PC-9 (cell line): Measurements from ENCODE around the gene BHMT2. TPM values are rescaled to one million over a fixed set of nuclear protein-coding genes. Genes with fewer than 3 reads are reported as not detected.
A peak's percentile ranks its signal among the peaks of the same experiment; 100 is the strongest.

Experiments used
- BruUV-seq: library from RNA; stranded (reverse); fragments of 400-500 nt; replicated peaks from 2 replicates; lab custom pipeline; 2021; lab: Mats Ljungman, UMichigan
- CTCF ChIA-PET: fragments of 300-600 bp; sonication (Branson Sonifier 250); formaldehyde crosslinking; loops from one replicate; lab custom pipeline; 2022; ENCODE audit warnings: antibody characterized with exemption; lab: Charles Lee
- POLR2A ChIA-PET: fragments of 300-600 bp; sonication (Branson Sonifier 250); formaldehyde crosslinking; loops from one replicate; lab custom pipeline; 2022; ENCODE audit warnings: antibody characterized with exemption; ENCODE audit not compliant: unreplicated experiment; lab: Charles Lee
- DNase-seq, 2 experiments: peaks; one replicate each; pipeline versions ENCODE4 v3.0.0 to v3.0.0-alpha.2; 2015 to 2022; ENCODE audit warnings: mixed read lengths in 1 of 2
- H2AFZ ChIP-seq: fragments of 200-600 bp; sonication (generic); 2 replicates; pipeline ENCODE4 v1.8.1; 2017; ENCODE audit warnings: antibody characterized with exemption
- H3F3A ChIP-seq: fragments of 200-600 bp; sonication (generic); 2 replicates; pipeline ENCODE4 v1.8.1; 2017; ENCODE audit warnings: antibody characterized with exemption, mild to moderate bottlenecking, low read depth; ENCODE audit not compliant: insufficient read depth
- H3K27ac ChIP-seq: fragments of 200-600 bp; sonication (generic); 2 replicates; pipeline ENCODE4 v1.6.1; 2016; ENCODE audit warnings: mixed run types
- H3K27me3 ChIP-seq: fragments of 200-600 bp; sonication (generic); 2 replicates; pipeline ENCODE4 v1.6.1; 2016; ENCODE audit warnings: low read depth, mixed run types; ENCODE audit not compliant: insufficient read depth
- H3K36me3 ChIP-seq: fragments of 200-600 bp; sonication (generic); 2 replicates; pipeline ENCODE4 v1.6.1; 2016; ENCODE audit warnings: low read depth, mixed run types
- H3K4me1 ChIP-seq: fragments of 200-600 bp; sonication (generic); replicated peaks from 2 replicates; pipeline ENCODE4 v1.6.1; 2016; ENCODE audit warnings: mixed run types; ENCODE audit not compliant: insufficient read depth
- H3K4me2 ChIP-seq: fragments of 200-600 bp; sonication (generic); 2 replicates; pipeline ENCODE4 v1.6.1; 2017; ENCODE audit warnings: mixed run types
- H3K4me3 ChIP-seq: fragments of 200-600 bp; sonication (generic); 2 replicates; pipeline ENCODE4 v1.6.1; 2016; ENCODE audit warnings: mixed run types
- H3K79me2 ChIP-seq: fragments of 200-600 bp; sonication (generic); 2 replicates; pipeline ENCODE4 v1.6.1; 2017; ENCODE audit warnings: low read depth, mixed run types
- H3K9me2 ChIP-seq: fragments of 200-600 bp; sonication (generic); 2 replicates; pipeline ENCODE4 v1.8.1; 2017; ENCODE audit warnings: mild to moderate bottlenecking; ENCODE audit not compliant: insufficient read depth
- H3K9me3 ChIP-seq: fragments of 200-600 bp; sonication (generic); 2 replicates; pipeline ENCODE4 v1.8.1; 2016; ENCODE audit warnings: low read depth; ENCODE audit not compliant: insufficient read depth
- H4K20me1 ChIP-seq: fragments of 200-600 bp; sonication (generic); 2 replicates; pipeline ENCODE4 v1.8.1; 2017; ENCODE audit not compliant: insufficient read depth
- EZH2 ChIP-seq: fragments of 200-600 bp; sonication (generic); IDR thresholded peaks from 2 replicates; pipeline ENCODE4 v1.8.0; 2017; ENCODE audit warnings: antibody characterized with exemption, low read depth
- intact Hi-C: fragments of 100-400 bp; cut with micrococcal nuclease; formaldehyde crosslinking; loops from one replicate; pipeline ENCODE4 v1.10.0; 2022; ENCODE audit not compliant: unreplicated experiment
- total RNA-seq: library from RNA; stranded (reverse); gene quantifications from 2 replicates; pipeline ENCODE4 v1.2.3, GENCODE V29; 2021
- TF ChIP-seq, protein P1 (sequence below): fragments of 200-600 bp; sonication (generic); conservative IDR thresholded peaks from 2 replicates; pipeline ENCODE4 v1.6.1; 2017; ENCODE audit warnings: mixed run types, antibody characterized with exemption, mild to moderate bottlenecking, moderate library complexity

Gene BHMT2
- total RNA-seq, 1 experiment from 2014 or later: not detected

- H3F3A ChIP-seq: no peaks in the 10 kb centered on the region
- no peak overlapping the region for H3K4me3 ChIP-seq
- H3K27ac ChIP-seq: no peak overlapping the region
- no peaks in the 10 kb centered on the region for H3K79me2 ChIP-seq
- H3K9me2 ChIP-seq: no peaks in the 10 kb centered on the region
- POLR2A ChIA-PET: interaction anchor here (1.2 kb wide), 1 partner anchor 109 kb away, joined by 10 read pairs; no protein-coding TSS in a partner anchor
- H3K4me2 ChIP-seq: no peak overlapping the region
- TF ChIP-seq, protein P1, sequence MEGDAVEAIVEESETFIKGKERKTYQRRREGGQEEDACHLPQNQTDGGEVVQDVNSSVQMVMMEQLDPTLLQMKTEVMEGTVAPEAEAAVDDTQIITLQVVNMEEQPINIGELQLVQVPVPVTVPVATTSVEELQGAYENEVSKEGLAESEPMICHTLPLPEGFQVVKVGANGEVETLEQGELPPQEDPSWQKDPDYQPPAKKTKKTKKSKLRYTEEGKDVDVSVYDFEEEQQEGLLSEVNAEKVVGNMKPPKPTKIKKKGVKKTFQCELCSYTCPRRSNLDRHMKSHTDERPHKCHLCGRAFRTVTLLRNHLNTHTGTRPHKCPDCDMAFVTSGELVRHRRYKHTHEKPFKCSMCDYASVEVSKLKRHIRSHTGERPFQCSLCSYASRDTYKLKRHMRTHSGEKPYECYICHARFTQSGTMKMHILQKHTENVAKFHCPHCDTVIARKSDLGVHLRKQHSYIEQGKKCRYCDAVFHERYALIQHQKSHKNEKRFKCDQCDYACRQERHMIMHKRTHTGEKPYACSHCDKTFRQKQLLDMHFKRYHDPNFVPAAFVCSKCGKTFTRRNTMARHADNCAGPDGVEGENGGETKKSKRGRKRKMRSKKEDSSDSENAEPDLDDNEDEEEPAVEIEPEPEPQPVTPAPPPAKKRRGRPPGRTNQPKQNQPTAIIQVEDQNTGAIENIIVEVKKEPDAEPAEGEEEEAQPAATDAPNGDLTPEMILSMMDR: no peak
- TF ChIP-seq EZH2: no peak
- intact Hi-C loops: loop anchor here (2.0 to 10.0 kb wide), 3 partner anchors 221 to 1651 kb away; no protein-coding TSS in a partner anchor
- H3K9me3 ChIP-seq: no peaks in the 10 kb centered on the region
- CTCF ChIA-PET: interaction anchor here (0.5 to 4.2 kb wide), 3 partner anchors 109 to 972 kb away, joined by 3 to 97 read pairs (median 4); no protein-coding TSS in a partner anchor
- H3K36me3 ChIP-seq: no peaks in the 10 kb centered on the region
- no peaks in the 10 kb centered on the region for H3K27me3 ChIP-seq
- no peak overlapping the region for H2AFZ ChIP-seq
- H3K4me1 ChIP-seq: no peaks in the 10 kb centered on the region
- no TSS peak for BruUV-seq
- DNase-seq: no peak
- no peaks in the 10 kb centered on the region for H4K20me1 ChIP-seq
These were observed 45.6 kb upstream of the BHMT2 start for GRCh38 chr5:79023947-79024346.

DNA sequence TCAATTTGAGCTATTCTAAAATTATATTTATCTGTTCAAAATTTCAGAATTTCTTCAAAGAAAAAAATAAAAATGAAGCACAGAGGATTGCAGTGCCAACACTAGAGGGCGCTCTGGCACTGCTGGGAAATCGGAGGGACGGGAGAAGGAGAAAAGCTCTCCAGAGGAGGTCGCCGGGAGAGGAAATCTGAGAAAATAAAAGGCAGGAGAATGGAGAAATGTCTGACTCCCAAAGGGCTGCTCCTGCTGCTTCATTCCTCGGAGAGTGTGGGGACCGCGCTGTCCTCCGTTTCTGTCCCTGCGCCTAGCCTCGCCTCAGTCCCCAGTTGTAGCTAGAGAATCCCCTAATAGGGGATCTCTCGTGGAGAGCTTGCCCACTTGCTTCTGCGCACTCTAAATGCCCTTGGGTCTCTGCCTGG is 44.5 kb upstream of the BHMT2 start:
- H3K27ac ChIP-seq: no peak overlapping the region
- no TSS peak for BruUV-seq
- H3K27me3 ChIP-seq: no peaks in the 10 kb centered on the region
- DNase-seq: peak in 1 of 2 experiments; percentile 60
- ChIA-PET POLR2A (interaction anchor here (1.2 kb wide), 1 partner anchor 108 kb away, joined by 10 read pairs; no protein-coding TSS in a partner anchor), CTCF (interaction anchor here (0.6 to 4.2 kb wide), 10 partner anchors 9 to 1059 kb away, joined by 3 to 97 read pairs (median 4); no protein-coding TSS in a partner anchor)
- no peak overlapping the region for H2AFZ ChIP-seq
- intact Hi-C loops: loop anchor here (1.0 to 10.0 kb wide), 6 partner anchors 108 to 1650 kb away; no protein-coding TSS in a partner anchor
- H3K9me3 ChIP-seq: no peaks in the 10 kb centered on the region
- no peaks in the 10 kb centered on the region for H3K79me2 ChIP-seq
- TF ChIP-seq, protein P1: peak; percentile 96
- TF ChIP-seq EZH2: no peak
- H3K9me2 ChIP-seq: no peaks in the 10 kb centered on the region
- H3F3A ChIP-seq: no peaks in the 10 kb centered on the region
- H3K4me2 ChIP-seq: peak overlapping the region; percentile 38; the same call in 1 of the 2 replicates
- no peaks in the 10 kb centered on the region for H3K4me1 ChIP-seq
- no peak overlapping the region for H3K4me3 ChIP-seq
- H4K20me1 ChIP-seq: no peaks in the 10 kb centered on the region
- no peaks in the 10 kb centered on the region for H3K36me3 ChIP-seq

DNA sequence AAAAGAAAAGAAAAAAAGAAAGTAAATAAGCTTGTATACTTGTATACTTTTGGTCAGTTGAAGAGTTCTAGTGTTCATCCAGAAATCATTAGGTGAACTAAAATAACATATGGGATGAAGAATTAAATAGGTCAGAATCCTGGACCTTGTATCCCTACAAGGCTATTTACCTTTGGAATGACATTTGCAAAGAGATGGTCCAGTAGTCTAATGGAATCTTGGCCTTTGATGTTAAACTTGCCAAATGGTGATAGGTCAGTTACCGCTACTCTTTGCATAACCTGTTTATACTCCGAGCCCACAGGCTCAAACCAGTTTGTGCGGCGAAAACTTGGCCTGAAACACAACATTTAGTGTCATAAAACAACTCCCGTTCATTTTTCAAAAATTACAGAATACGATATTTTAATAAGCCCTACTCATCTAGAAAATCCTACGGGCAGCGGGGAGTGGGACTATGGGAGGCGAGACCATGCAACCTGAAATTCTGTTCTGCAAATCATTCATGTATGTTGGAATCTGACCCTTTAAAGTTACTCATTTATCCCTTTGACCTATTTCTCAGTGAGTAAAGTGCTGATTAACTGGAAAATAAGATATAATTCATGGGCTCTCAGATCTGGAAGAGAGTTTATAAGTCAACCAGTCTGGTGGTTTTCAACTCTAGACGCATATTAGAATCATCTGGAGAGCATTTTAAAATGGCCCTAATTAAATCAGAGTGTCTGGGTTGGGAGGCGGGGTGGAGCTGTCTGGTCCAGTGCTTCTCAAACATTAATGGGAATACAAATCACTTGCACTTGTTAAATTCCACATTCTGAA is 38.7 kb upstream of the BHMT2 start:
- Histone ChIP-seq H3K79me2 (no peaks in the 10 kb centered on the region), H3K4me2 (no peak overlapping the region), H3K36me3 (no peaks in the 10 kb centered on the region), H3K4me3 (no peak overlapping the region), H3K9me2 (no peaks in the 10 kb centered on the region), H3K27me3 (no peaks in the 10 kb centered on the region), H2AFZ (no peak overlapping the region), H3K4me1 (no peaks in the 10 kb centered on the region), H3F3A (no peaks in the 10 kb centered on the region), H4K20me1 (no peaks in the 10 kb centered on the region), H3K9me3 (no peaks in the 10 kb centered on the region), H3K27ac (no peak overlapping the region)
- DNase-seq: no peak
- TF ChIP-seq EZH2: no peak
- TF ChIP-seq, protein P1: no peak
- ChIA-PET CTCF (interaction anchor here (0.6 kb wide), 2 partner anchors 95 to 404 kb away, joined by 3 read pairs; no protein-coding TSS in a partner anchor), POLR2A (no interaction called here)
- intact Hi-C loops: no loop called here
- no TSS peak for BruUV-seq
